Kidney (tissue), 14 donors: ENCODE measurements around the gene TRMU. TPM values are rescaled to one million over a fixed set of nuclear protein-coding genes. Genes with fewer than 3 reads are reported as not detected.

Source experiments
- DNase-seq, 5 donors: peaks; one replicate each; pipeline ENCODE4 v3.0.0-alpha.2; 2013 to 2020
- FAIRE-seq: peaks from 2 replicates; lab custom pipeline; 2012; peaks lifted over from hg19 to GRCh38; lab: Jason Lieb, UNC
- H3K27ac ChIP-seq, 2 donors: one replicate each; pipeline ENCODE4 v1.7.0; 2013; ENCODE audit warnings: low read depth in 2 of 2, low read length in 2 of 2, inconsistent platforms in 1 of 2
- H3K27me3 ChIP-seq: one replicate; pipeline ENCODE4 v1.7.1; 2013; ENCODE audit warnings: low read length, inconsistent platforms; ENCODE audit not compliant: control insufficient read depth, insufficient read depth
- H3K36me3 ChIP-seq, 3 donors: one replicate each; pipeline versions ENCODE4 v1.7.0 to v1.7.1; 2013; ENCODE audit warnings: low read length in 3 of 3, control low read depth in 1 of 3, inconsistent platforms in 1 of 3; ENCODE audit not compliant: insufficient read depth in 3 of 3, control insufficient read depth in 2 of 3
- H3K4me1 ChIP-seq, 3 donors: one replicate each; pipeline versions ENCODE4 v1.7.0 to v1.7.1; 2013; ENCODE audit warnings: low read length in 3 of 3, inconsistent platforms in 1 of 3, low read depth in 1 of 3; ENCODE audit not compliant: control insufficient read depth in 2 of 3, insufficient read depth in 2 of 3
- H3K4me3 ChIP-seq, 3 donors: one replicate each; pipeline versions ENCODE4 v1.7.0 to v1.8.1; 2013; ENCODE audit warnings: low read length in 3 of 3, control low read depth in 1 of 3, inconsistent platforms in 1 of 3
- H3K9ac ChIP-seq, 3 donors: one replicate each; pipeline versions ENCODE4 v1.7.0 to v1.7.1; 2013; ENCODE audit warnings: low read length in 3 of 3, control low read depth in 1 of 3, inconsistent platforms in 1 of 3
- H3K9me3 ChIP-seq, 3 donors: one replicate each; pipeline versions ENCODE4 v1.7.0 to v1.7.1; 2013; ENCODE audit warnings: low read length in 3 of 3, control low read depth in 1 of 3, inconsistent platforms in 1 of 3; ENCODE audit not compliant: control insufficient read depth in 2 of 3, insufficient read depth in 1 of 3
- intact Hi-C: fragments of 100-400 bp; cut with DNase I; formaldehyde crosslinking; loops from one replicate; pipeline ENCODE4 v1.11.1; 2022
- polyA plus RNA-seq: library from polyadenylated mRNA; stranded (reverse); fragments of 350-450 nt; fragmentation: Illumina TruSeq; extraction: RNeasy Lipid Tissue Mini Kit (QIAGEN cat#74804); gene quantifications from one replicate; pipeline ENCODE4 v1.2.3, GENCODE V29; 2014; ENCODE audit warnings: low read depth, low replicate concordance; ENCODE audit not compliant: insufficient read depth
- total RNA-seq: library from RNA; stranded (reverse); fragmentation: NEBNext Ultra II Directional; extraction: Animal tissue kit (Norgen Biotek cat#: 25700); gene quantifications from one replicate; pipeline ENCODE4 v1.2.1, GENCODE V29; 2021
- TF ChIP-seq, protein P1 (sequence below): IDR thresholded peaks from 3 replicates; pipeline ENCODE4 v1.5.1; 2012; ENCODE audit warnings: mild to moderate bottlenecking, moderate library complexity, borderline replicate concordance; ENCODE audit not compliant: insufficient read depth; ENCODE audit errors: extremely low read depth
- donor health status: control.
- donor health status: control.
- donor health status: control.
- donor health status: control.
- donor health status: control.
- donor health status: DM: yes; HTN: yes; CAD: no.
- donor health status: Normal renal cell carcinoma (clear cell type).

The TRMU gene
- total and polyA plus RNA-seq, 2 donors from 2014 or later: 40.5 to 41.1 TPM

GRCh38 chr22:46371623-46372226 lies 36.2 kb downstream of the TRMU start:
- no peak overlapping the region for H3K27ac ChIP-seq
- TF ChIP-seq, protein P1, sequence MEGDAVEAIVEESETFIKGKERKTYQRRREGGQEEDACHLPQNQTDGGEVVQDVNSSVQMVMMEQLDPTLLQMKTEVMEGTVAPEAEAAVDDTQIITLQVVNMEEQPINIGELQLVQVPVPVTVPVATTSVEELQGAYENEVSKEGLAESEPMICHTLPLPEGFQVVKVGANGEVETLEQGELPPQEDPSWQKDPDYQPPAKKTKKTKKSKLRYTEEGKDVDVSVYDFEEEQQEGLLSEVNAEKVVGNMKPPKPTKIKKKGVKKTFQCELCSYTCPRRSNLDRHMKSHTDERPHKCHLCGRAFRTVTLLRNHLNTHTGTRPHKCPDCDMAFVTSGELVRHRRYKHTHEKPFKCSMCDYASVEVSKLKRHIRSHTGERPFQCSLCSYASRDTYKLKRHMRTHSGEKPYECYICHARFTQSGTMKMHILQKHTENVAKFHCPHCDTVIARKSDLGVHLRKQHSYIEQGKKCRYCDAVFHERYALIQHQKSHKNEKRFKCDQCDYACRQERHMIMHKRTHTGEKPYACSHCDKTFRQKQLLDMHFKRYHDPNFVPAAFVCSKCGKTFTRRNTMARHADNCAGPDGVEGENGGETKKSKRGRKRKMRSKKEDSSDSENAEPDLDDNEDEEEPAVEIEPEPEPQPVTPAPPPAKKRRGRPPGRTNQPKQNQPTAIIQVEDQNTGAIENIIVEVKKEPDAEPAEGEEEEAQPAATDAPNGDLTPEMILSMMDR: no peak
- intact Hi-C loops: no loop called here
- H3K9ac ChIP-seq: no peak overlapping the region
- peaks cover 0 to 7% (median 2%) of the 10 kb centered on the region in 3 donors for H3K36me3 ChIP-seq
- no peaks in the 10 kb centered on the region for H3K27me3 ChIP-seq
- DNase-seq: no peak
- H3K4me3 ChIP-seq: no peak overlapping the region
- H3K4me1 ChIP-seq: peaks cover 0 to 22% (median 13%) of the 10 kb centered on the region in 3 donors
- H3K9me3 ChIP-seq: peaks cover 0 to 6% (median 0%) of the 10 kb centered on the region in 3 donors
- no peak for FAIRE-seq

DNA sequence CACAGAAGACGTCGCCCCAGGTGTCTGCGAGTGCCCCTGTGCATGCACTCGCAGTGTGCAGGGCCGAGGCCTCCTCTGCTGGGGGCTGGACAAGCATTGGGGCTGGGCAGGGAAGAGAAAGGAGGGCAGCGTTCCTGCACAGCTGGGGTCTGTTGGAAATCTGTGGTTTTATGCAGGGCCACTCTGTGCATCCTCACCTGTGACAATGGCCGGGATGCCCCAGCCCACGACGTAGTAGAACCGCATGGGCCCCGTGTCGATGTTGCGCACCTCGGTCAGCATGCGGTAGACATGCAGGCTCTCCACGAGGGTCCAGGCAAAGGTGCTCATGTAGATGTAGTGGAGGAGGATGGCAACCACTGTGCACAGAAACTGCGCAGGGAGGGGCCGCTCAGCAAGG lies 37.2 kb downstream of the TRMU start:
- intact Hi-C loops: no loop called here
- Histone ChIP-seq H3K4me1 (peaks cover 0 to 29% (median 22%) of the 10 kb centered on the region in 3 donors), H3K36me3 (peaks cover 0 to 9% (median 2%) of the 10 kb centered on the region in 3 donors), H3K9me3 (peaks cover 0 to 6% (median 0%) of the 10 kb centered on the region in 3 donors), H3K4me3 (no peak overlapping the region), H3K27ac (no peak overlapping the region), H3K27me3 (no peaks in the 10 kb centered on the region), H3K9ac (no peak overlapping the region)
- TF ChIP-seq, protein P1: no peak
- no peak for FAIRE-seq
- no peak for DNase-seq

DNA sequence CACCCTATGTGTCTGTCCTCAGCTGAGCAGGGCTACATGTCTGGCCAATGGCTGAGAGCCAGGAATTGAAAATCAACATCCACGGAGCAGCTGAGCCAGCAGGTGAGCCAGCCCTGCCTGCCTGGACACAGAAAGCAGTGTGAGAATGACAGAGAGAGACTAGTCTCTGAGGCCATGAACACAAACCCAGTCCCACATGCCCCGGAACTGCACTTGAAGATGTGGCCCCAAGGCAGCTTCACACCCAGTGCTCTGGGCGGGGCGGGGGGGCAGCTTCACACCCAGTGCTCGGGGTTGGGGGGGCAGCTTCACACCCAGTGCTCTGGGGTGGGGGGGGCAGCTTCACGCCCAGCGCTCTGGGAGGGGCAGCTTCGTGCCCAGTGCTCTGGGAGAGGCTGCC lies 37.6 kb downstream of the TRMU start:
- TF ChIP-seq, protein P1: no peak
- no peak overlapping the region for H3K9ac ChIP-seq
- H3K27me3 ChIP-seq: no peaks in the 10 kb centered on the region
- no peak for DNase-seq
- no peak for FAIRE-seq
- peaks cover 0 to 9% (median 2%) of the 10 kb centered on the region in 3 donors for H3K36me3 ChIP-seq
- intact Hi-C loops: no loop called here
- peaks cover 0 to 6% (median 0%) of the 10 kb centered on the region in 3 donors for H3K9me3 ChIP-seq
- H3K4me1 ChIP-seq: peaks cover 0 to 33% (median 27%) of the 10 kb centered on the region in 3 donors
- H3K27ac ChIP-seq: no peak overlapping the region
- no peak overlapping the region for H3K4me3 ChIP-seq
